Fibroblast of lung (primary cell): ENCODE results near the gene ADAM15.

ENCODE experiments used
- EZH2 ChIP-seq: IDR thresholded peaks from 2 replicates; pipeline ENCODE4 v1.5.1; 2012; ENCODE audit warnings: low read length, control low read depth, mild to moderate bottlenecking; ENCODE audit errors: missing control alignments
- TF ChIP-seq, protein P1 (sequence below), 2 donors: IDR thresholded peaks in 1 of 2; conservative IDR thresholded peaks in 1 of 2; 1 replicate in 1 of 2; 2 replicates in 1 of 2; pipeline ENCODE4 v1.5.1; 2011 to 2012; ENCODE audit warnings: low read length in 2 of 2, control low read depth in 1 of 2, inconsistent platforms in 1 of 2, low read depth in 1 of 2, mild to moderate bottlenecking in 1 of 2

- TF ChIP-seq, protein P1, sequence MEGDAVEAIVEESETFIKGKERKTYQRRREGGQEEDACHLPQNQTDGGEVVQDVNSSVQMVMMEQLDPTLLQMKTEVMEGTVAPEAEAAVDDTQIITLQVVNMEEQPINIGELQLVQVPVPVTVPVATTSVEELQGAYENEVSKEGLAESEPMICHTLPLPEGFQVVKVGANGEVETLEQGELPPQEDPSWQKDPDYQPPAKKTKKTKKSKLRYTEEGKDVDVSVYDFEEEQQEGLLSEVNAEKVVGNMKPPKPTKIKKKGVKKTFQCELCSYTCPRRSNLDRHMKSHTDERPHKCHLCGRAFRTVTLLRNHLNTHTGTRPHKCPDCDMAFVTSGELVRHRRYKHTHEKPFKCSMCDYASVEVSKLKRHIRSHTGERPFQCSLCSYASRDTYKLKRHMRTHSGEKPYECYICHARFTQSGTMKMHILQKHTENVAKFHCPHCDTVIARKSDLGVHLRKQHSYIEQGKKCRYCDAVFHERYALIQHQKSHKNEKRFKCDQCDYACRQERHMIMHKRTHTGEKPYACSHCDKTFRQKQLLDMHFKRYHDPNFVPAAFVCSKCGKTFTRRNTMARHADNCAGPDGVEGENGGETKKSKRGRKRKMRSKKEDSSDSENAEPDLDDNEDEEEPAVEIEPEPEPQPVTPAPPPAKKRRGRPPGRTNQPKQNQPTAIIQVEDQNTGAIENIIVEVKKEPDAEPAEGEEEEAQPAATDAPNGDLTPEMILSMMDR (conservative IDR thresholded peaks at IDR 0.05 in 1 of 2, IDR thresholded peaks at IDR 0.05 in 1 of 2; ENCODE audit: low read depth in 1 of 2, low read length in 2 of 2): no peak
- no peak for TF ChIP-seq EZH2
Measured at GRCh38 chr1:155110826-155111225, 59.7 kb downstream of the ADAM15 start.
